ENCODE data around the gene TNKS2. TPM values are rescaled to one million over a fixed set of nuclear protein-coding genes. Genes with fewer than 3 reads are reported as not detected.

TNKS2 gene
- total and polyA plus RNA-seq, 2 of the 13 experiments (the other 11 are each of a cell fraction or from before 2014, with no cell fraction given), result 15.2 to 19.4 TPM

GRCh38 chr10:91887272-91888076 is 89.2 kb downstream of the TNKS2 start (continued):
- TF ChIP-seq SMAD1 (CRISPR knock-in tag; IDR thresholded peaks at IDR 0.05; ENCODE audit: borderline replicate concordance, low read depth) (0 out of 2 replicates have a peak, but pooled peaks have one; percentile 74), ZNF883 (CRISPR knock-in tag; IDR thresholded peaks at IDR 0.05; ENCODE audit: not compliant biosample characterization) (peak; percentile 61), JUNB (CRISPR knock-in tag; IDR thresholded peaks at IDR 0.05; ENCODE audit: borderline replicate concordance) (no peak), IKZF5 (CRISPR knock-in tag; IDR thresholded peaks at IDR 0.05) (peak; percentile 60; the same call in 1 of the 2 replicates), GATAD2A (CRISPR knock-in tag; IDR thresholded peaks at IDR 0.05) (peak; percentile 63), MIER3 (CRISPR knock-in tag; IDR thresholded peaks at IDR 0.05; ENCODE audit: borderline replicate concordance) (peak; percentile 13; the same call in 1 of the 2 replicates), ARID2 (CRISPR knock-in tag; IDR thresholded peaks at IDR 0.05; ENCODE audit: borderline replicate concordance) (no peak), MTA1 (CRISPR knock-in tag; IDR thresholded peaks at IDR 0.05; ENCODE audit: borderline replicate concordance) (peak; percentile 74; the same call in 1 of the 2 replicates), ZBTB20 (CRISPR knock-in tag; IDR thresholded peaks at IDR 0.05; ENCODE audit: borderline replicate concordance, low read depth) (no peak), CENPX (CRISPR knock-in tag; IDR thresholded peaks at IDR 0.05) (no peak)
